Stimulated activated CD4-positive, alpha-beta T cell treated with anti-CD3 and anti-CD28 coated beads, Interleukin-2, amount 100 ng/mL, for 24 hours (primary cell): ENCODE data around the gene ZBTB38.
A peak's percentile ranks its signal among the peaks of the same experiment; 100 is the strongest.

Experiments used
- DNase-seq, 2 donors: peaks; one replicate each; pipeline ENCODE4 v3.0.0-alpha.2; 2020

ZBTB38 gene

DNA sequence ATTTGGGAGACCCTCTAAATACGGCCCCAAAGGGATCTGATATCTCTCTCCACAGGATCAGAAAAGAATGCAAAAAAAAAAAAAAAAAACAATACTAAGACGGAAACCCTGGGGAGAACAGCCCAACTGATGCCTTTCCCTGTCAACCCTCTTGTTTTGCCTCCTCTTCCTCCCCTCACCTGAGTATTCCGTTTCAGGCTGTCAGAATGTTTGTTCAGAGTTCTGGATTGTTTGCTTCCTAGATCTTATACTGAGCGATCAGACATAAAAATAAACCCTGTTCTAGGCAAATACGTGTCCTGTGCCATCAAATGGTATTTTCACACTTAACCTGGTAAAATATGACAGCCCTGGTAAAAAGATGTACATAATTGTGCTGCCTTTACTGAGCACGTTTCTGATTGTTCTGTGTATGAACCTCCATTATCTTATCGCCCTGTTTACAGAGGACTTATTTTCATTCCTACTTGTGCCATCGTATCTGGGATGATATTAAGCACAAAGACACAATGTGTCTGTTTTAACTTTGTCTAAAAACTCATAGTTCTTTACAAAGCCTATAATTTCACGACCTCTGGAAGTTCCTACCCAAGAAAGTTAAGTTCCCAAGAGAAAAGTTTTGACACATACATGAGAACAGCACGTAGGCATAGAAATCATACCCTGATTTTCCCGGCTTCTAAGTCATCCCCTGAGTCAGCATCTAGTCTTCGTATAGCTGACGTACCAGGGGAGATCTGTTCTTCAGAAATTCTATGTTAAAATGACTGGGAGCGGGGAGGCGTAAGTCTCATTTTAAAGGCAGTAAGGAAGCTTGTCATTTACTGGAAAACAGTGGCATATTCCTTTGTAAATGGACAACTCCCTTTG, 856 bp downstream of the ZBTB38 start:
- no peak for DNase-seq

DNA sequence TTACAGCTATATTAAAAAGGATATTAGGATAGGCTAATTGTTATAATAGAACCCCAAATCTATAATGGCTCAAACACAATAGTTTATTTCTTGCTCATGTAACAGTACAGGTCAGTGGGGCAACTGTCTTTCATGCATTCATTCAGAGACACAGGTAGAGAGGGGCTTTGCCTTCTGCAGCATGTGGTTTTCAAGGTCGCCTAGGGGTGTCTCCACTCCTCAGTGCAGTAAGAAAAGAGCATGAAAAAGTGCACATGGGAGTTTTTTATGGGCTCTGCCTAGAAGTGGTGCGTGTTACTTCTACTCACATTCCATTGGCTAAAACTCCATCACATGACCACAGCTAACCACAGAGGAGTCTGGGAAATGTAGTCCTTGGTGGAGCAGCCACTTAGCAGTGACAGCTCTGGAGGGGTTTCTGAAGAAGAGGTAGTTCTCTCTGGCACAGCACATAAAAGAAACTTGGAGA, 1.8 kb downstream of the ZBTB38 start:
- peak; percentile 30 to 52 for DNase-seq

DNA sequence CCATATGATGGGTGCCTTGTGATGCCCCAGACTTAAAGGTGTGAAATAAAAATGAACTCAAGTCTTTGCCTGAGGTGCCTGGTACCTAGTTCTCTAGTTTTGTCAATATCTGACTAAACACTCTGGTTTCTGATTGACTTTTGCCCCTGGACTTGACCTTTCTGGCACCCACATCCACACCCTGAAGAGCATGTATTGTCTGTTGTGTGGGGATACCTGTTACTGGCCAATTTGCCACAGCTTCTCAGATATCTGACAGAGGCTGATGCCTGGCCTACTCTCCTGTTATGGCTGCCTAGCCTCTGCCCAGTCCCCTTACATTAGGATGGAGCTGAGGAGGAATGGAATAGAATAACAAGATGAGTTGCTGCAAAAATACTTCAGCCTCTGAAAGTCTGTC, 3.6 kb downstream of the ZBTB38 start:
- no peak for DNase-seq

DNA sequence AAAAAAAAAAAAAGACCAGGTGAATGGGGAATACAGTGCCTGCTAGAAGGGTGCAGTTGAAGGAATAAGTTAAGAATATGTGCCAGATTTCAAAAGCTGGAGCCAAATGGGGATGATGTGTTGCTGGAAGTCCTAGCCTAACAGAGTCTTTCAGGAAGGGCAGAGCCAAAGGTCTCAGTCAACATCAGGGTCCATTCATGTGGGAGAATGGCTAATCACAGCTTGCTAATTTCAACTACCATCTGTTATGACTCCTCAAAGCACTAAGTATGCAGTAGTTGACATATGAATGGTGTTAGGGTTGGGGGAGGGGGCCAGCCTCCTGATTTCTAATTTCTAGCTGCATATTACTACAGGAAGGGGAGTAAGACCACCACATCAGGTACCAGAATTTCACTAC, 4.4 kb downstream of the ZBTB38 start:
- DNase-seq = no peak

DNA sequence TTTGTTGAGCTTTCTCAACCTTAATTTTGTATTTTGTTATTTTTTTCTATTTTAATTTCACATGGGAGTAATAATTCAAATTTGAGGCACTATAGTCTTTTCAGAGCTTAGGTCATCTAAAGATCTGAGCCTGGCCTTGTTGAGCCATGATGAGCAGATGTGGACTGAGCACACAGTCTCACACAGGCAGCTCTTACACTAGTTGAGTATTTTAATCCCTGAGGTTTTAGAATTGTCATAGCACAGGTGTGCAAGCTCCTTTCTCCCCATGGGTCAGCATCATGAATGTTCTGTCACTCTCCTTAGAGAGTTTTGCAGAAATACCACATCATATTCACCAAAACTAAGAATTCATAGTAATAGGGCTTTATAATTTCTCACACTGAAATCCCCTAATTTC, 4.9 kb downstream of the ZBTB38 start:
- no peak for DNase-seq

DNA sequence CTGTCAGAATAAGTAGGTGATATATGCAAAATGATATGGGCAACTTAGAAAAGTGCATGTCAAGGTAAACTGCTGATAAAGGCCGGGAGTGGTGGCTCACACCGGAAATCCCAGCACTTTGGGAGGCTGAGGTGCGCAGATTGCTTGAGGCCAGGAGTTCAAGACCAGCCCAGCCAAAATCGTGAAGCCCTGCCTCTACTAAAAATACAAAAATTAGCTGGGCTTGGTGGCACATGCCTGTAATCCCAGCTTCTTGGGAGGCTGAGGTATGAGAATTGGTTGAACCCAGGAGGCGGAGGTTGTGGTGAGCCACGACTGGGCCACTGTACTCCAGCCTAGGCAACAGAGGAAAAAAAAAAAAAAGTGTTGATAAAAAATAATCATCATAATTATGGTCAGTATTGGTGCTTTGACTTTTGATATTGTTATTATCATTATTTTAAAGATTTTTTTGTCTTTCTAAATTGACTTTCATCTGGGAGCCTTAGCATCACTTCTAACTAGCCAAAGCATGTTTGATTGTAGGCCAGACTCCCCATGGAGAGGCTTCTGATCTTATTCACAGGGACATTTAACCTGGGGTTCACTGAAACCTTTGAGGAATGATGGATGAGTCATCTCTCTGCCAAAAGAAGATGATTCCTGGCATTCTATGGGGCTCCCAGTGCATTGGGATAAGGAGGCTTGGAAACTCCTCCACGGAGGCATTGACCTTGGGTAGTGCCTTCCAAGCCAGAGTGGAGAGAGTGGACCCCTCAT, 5.6 kb downstream of the ZBTB38 start:
- DNase-seq = no peak

DNA sequence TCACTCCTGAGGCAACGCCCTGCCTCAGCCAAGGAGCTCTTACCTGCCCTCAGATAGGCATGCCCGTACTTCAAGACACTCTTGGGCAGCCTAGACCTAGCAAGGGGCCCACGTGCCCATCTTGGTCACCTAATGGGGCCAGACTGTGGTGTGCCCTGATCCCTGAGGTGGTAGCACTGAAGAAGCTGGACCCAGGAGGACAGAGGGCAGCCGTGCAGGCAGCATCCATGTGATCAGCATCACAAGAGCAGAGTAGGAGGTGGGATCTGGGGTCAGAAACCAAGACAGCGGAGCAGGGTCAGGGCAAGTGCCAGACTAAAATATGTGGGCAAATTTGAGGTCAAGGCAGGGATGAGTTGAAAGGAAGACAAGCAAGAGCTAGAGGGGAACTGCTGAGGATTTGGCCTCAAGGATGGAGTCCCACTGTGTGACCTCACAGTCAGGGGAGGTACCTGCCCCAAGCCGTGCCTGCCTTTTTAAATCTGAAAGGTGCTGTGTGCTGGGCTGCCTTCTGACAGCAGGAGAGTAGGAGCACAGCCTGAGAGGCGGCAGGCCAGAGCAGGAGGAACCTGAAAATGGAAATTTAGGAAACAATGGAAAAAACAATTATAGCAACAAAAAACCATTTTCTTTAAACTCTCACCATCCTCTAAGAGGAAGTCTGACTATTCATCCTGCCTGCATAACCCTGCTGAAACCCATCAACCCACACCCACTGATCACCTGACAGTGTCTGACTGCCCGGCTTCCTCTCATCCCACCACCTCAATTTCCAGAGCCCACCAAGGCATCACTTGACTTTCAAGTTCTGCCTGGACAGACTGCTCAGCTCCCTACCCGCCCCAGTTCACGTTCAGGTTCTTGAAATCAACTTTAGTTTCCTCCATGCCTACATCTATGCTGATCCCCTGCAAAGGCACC, 7.3 kb downstream of the ZBTB38 start:
- no peak for DNase-seq

DNA sequence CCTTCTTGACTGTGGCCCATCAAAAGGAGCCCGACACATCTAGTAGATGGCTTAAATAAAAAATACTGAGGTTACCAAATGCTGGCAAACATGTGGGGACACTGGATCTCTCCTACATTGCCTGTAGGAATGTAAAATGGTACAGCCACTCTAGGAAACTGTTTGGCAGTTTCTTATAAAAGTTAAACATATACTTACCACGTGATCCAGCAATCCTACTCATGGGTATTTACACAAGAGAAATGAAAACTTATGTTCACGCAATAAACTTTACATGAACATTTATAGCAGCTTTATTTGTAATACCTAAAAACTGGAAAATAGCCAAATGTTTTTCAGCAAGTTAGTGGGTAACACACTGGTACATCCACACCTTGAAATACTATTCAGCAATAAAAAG, 9.1 kb downstream of the ZBTB38 start:
- DNase-seq = no peak

DNA sequence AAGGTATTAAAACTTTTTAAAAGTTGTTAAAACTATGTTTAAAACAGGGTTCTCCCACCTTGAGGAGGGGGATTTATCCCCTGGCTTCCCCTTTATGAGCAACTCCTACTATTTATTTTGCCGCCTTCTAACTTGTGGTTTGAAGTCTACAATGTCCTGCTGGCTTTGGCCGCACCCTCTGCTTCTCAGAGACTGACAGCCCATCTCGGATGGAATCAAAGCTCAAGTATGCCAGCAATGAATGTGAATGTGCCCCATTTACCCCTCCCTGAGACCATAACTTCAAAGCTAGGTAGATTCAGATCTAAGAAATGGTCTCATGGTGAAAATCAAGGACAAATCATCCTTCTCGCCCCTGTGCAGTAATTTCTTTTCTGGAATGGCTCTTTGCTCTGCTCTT, 10.3 kb downstream of the ZBTB38 start:
- no peak for DNase-seq

DNA sequence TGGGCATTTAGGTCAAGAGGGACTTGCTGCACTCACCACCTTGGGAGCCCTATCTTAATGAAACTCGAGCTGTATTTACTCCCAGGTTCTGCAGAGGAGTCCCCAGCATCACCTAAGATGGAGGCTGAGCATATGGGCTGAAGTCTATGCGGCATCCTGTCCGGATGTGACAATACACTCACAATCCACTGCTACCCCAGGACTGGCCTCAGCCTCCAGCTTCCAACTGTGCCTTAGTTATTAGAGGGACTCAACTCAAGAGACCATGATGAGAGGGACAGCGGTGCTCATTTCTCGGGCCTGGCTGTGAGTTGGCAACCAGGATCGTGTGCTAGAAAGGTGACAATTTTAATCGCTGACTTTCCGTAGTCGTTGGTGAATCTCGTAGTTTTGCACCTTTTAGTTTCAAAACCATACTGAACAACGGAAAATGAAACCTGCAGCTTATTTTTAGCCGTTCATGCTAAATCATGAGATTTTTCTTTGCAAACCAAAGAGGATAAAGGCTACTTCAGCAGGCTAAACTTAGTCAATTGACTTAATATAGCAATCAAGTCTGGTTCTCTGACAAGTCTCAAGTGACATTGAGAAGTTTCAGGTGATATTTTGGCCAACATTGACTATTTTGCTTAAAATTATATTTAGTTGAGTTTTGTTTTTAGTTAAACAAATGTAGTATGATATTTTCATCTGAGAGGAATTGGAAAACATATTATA, 11.1 kb downstream of the ZBTB38 start:
- peak; percentile 31 to 34 for DNase-seq

DNA sequence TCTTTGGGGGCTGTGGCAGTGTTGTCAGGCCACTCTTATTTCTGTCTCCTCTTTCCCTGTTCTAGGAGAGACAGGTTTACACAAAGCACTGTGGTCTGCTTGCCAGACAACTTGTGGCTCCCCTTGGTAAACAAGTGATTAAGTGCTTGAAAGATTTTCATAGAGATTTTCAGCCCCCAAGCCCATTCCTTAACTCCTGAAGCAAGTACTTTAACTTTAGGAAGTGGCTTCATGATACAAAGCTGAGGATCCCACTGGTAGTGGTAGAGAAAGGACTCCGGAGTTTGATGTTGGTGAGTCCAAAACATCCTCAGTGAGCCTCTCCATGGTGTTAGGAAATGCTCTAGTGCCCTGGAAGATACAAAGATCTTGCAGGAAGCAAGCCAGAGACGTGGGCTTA, 12.0 kb downstream of the ZBTB38 start:
- DNase-seq = no peak

DNA sequence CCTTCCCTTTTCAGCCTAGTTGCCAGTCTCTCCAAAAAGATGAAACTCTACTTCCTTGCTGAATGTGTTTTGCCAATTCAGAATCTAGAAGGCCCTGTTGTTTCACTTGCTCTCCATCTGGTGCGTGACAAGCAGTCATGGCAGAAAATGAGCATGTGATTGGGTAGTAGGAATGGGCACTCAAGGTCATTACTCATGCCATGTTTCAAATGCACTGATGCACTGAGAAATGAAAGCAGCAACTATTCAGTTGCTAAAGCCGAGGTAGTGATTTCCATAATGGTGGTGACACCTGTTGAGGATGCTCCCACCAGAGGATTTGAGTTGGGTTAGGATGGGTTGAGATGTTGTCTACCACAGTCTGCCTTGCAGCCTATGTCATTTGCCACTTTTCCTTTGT, 12.7 kb downstream of the ZBTB38 start:
- DNase-seq = no peak

DNA sequence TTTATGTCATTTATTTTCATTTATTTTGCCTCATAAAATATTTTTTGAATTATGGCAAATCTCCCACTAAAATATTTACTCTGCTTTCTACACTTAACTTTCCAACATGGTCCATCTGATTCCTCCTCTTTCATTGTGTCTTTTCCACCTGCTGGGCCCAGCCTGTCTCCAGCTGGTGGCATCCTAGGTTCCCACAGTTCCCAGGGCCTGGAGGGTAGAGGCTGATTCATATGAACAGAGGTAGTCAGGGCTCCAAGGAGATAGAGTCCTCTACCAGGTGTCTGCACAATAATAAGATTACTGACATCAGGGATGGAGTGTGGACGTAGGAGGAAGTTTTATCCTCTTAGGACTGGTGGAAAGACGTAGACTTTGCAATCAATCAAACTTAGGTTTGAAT, 14.3 kb downstream of the ZBTB38 start:
- no peak for DNase-seq

DNA sequence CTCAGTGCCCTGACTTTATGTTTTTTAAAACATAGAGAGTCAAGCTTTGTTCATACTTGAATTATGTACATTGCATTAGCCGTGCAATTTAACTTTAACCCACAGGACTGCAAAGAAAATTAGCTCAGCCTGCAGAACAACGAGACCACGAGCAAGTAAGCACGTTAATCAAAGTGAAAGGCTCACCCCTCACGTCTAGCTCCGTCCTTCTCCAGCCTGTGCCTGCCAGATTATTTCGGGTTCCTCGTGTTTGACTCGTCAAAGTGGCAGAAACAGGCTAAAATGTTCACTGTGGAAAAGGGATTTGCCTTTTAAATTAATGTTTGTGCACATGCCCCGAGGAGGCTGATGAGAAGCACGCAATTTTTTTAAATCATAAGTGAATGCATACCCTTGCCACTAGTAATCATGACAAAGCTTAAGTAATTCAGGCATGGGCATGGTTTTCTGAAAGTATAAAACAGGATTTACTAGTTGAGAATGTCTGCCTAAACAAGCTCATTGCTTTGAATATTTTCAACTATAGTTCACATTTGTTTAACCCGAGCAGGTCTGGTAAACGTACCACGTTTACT, 15.3 kb downstream of the ZBTB38 start:
- DNase-seq = no peak

DNA sequence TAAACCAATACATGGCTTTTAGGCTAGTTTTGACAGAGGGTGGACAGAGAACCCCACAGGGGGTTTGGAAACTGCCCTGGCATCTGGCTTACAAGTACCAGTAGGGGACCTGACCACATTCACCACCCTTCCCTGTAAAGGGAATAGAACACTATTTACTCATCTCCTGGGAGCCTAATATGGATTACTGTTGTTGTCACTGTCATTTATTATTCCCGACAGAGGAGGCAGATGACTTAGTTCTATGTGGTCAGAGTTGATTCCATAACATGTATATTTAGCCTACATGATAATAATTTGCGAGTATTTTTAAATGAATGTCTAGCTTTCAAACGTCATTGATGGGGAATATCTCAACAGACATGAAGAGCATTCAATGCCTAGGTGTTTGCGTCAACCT, 15.9 kb downstream of the ZBTB38 start:
- no peak for DNase-seq

DNA sequence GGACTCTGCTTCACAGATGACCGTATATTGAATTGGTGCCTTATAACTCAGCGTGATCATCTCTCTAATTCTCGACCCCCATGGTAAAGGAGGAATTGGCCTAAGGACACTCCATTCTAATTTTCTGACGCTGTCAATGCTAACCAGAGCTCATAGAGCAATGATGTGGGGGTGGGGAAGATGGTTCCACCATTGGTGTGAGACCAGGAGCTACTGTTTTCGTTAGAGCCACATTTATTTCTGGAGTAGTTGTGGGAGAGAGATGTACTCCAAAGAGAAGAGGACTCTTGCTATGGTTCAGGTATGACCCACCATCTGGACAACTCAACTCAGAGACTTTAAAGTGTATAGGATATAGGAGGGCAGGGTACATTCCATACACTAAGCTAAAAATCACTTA, 16.3 kb downstream of the ZBTB38 start:
- DNase-seq = no peak

DNA sequence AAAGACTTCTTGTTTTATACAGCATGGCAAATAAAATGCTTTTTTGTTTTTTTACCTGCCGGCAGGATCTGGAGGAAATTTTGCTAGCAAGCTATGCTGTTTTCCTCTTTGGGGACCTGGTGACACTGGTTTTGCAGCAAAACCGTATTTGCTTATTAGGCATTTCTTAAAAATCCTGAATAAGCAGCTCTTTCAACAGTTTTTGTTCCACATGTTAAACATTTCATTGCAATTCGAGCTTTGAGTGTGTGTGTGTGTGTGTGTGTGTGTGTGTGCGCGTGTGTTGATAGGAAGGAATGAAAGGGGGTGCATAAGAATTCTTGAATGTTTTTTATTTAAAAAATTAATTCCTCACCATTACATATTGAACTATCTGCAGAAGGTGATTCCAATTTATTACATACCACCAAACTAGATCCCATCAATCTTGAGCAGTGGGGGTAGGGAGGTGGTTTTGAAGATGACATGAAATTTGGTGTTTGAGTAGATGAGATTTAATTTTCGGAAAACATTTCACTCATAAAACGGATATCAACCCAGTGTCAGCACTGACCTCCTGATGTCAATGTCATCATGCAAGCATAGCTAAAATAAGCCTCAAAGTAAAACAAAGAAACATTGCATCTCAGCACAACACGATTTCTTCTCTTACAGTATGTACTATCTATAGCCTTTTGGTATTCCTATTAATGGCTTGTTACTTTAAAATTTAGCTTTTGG, 17.3 kb downstream of the ZBTB38 start:
- DNase-seq = no peak

DNA sequence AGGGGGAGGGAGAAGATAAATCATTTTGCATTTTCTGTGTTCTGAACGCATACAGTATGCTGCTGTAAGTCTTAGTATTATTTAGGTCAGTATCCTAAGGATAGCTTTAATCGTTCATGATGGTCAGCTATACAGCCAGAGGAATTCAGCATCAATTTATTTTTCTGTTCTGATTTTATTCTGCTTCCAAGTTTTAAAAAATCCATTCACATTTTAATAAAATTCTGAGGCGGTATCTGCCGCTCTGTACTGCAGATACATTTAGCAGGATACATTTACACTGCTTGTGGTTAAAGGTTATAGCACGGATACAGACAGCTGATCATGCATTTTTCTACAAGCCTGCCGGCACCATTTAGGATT, 17.8 kb downstream of the ZBTB38 start:
- DNase-seq = no peak

DNA sequence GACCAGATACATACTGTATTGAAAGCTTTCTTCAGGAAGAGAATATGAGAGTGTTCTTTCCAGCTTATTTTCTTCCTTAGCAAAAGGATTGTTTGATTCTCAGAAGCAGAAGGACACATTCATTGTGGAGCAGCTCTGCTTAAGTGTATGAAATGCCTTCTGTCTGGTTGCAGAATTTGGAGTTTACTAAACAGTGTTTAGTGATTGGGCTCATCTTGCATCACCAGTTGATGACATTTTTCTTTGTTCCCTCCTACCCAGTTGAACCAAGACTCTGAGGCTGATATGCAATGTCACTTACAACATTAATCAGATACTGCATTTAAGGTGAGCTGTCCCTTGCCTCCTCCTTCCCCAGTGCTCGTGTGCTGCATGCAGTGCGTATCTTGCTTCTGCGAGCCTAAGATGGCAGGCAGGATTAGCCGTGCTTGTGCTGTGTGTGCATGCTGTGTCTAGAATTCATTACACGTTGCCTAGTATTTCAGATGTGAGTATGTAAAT, 18.4 kb downstream of the ZBTB38 start:
- no peak for DNase-seq

DNA sequence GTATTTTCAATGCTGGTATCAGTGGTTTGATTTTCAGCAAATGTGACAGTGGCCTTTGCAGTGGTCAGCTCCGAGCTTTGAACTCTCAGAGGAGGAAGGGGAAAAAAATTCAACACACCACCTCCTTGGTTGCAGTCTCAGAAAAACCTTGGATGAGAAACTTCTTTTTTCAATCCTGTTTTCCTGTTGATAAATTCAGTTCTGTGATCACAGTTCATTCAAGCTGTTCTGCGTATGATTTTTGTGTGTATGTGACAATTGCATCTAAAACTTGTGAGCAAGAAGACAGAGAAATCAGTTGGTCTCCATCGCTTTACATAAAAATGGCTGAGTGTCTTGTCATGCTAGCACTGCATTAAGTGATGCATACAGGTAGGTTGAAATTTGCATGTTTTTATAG, 19.2 kb downstream of the ZBTB38 start:
- no peak for DNase-seq

DNA sequence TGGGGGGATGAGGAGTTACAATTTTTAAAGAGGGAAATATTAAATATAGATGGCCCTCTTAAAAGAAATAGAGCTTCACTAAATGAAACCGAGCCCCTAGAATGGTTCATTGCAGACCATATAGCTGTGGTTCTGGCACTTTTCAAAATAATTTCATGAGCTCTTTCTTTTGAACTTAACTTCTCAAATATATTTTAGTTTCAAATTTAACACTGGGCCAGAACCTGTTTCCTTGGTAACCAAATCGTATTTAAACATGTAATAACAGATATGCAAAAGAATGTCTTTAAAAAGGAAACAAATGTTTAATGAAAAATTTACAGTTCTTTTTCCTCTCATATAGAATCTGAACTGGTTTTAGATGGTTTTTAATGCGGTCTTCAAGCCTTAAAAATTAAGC, 20.1 kb downstream of the ZBTB38 start:
- no peak for DNase-seq
